ENCODE results near the gene MYT1.

MYT1 gene

GRCh38 chr20:64188682-64189529, 24.7 kb downstream of the MYT1 start:
- no peak for DNase-seq (ENCODE audit: low read depth in 2 of 3, low spot score in 2 of 3)

- DNase-seq (ENCODE audit: low read depth in 2 of 3, low spot score in 2 of 3) = no peak
These were observed 25.3 kb downstream of the MYT1 start for GRCh38 chr20:64189530-64189966.

- DNase-seq (ENCODE audit: low read depth in 2 of 3, low spot score in 2 of 3) = no peak
These were observed 25.7 kb downstream of the MYT1 start for GRCh38 chr20:64189986-64190385.

- no peak for DNase-seq (ENCODE audit: low read depth in 2 of 3, low spot score in 2 of 3)
These were observed 26.8 kb downstream of the MYT1 start for GRCh38 chr20:64191002-64191401.

GRCh38 chr20:64192406-64192805, 28.2 kb downstream of the MYT1 start:
- no peak for DNase-seq (ENCODE audit: low read depth in 2 of 3, low spot score in 2 of 3)

- DNase-seq (ENCODE audit: low read depth in 2 of 3, low spot score in 2 of 3) = no peak
These were observed 28.8 kb downstream of the MYT1 start for GRCh38 chr20:64193058-64193457.

- DNase-seq (ENCODE audit: low read depth in 2 of 3, low spot score in 2 of 3) = no peak
These were observed 30.0 kb downstream of the MYT1 start for GRCh38 chr20:64194269-64194668.

GRCh38 chr20:64196309-64196708, 32.1 kb downstream of the MYT1 start:
- DNase-seq (ENCODE audit: low read depth in 2 of 3, low spot score in 2 of 3) = no peak

GRCh38 chr20:64196847-64197306, 32.6 kb downstream of the MYT1 start:
- no peak for DNase-seq (ENCODE audit: low read depth in 2 of 3, low spot score in 2 of 3)

GRCh38 chr20:64198347-64198746, 34.1 kb downstream of the MYT1 start:
- DNase-seq (ENCODE audit: low read depth in 2 of 3, low spot score in 2 of 3) = no peak

GRCh38 chr20:64199395-64199794, 35.1 kb downstream of the MYT1 start:
- no peak for DNase-seq (ENCODE audit: low read depth in 2 of 3, low spot score in 2 of 3)

- DNase-seq (ENCODE audit: low read depth in 2 of 3, low spot score in 2 of 3) = no peak
These were observed 36.5 kb downstream of the MYT1 start for GRCh38 chr20:64200740-64201139.

- no peak for DNase-seq (ENCODE audit: low read depth in 2 of 3, low spot score in 2 of 3)
These were observed 37.4 kb downstream of the MYT1 start for GRCh38 chr20:64201653-64202052.

GRCh38 chr20:64203037-64203777, 39.0 kb downstream of the MYT1 start:
- DNase-seq (ENCODE audit: low read depth in 2 of 3, low spot score in 2 of 3) = no peak

- DNase-seq (ENCODE audit: low read depth in 2 of 3, low spot score in 2 of 3) = no peak
These were observed 41.4 kb downstream of the MYT1 start for GRCh38 chr20:64205611-64206026.

- DNase-seq (ENCODE audit: low read depth in 2 of 3, low spot score in 2 of 3) = no peak
These were observed 42.4 kb downstream of the MYT1 start for GRCh38 chr20:64206614-64207013.

GRCh38 chr20:64207641-64208590, 43.7 kb downstream of the MYT1 start:
- no peak for DNase-seq (ENCODE audit: low read depth in 2 of 3, low spot score in 2 of 3)

GRCh38 chr20:64209148-64209547, 44.9 kb downstream of the MYT1 start:
- DNase-seq (ENCODE audit: low read depth in 2 of 3, low spot score in 2 of 3) = no peak

- DNase-seq (ENCODE audit: low read depth in 2 of 3, low spot score in 2 of 3) = no peak
These were observed 46.6 kb downstream of the MYT1 start for GRCh38 chr20:64210656-64211369.

GRCh38 chr20:64211874-64212658, 47.8 kb downstream of the MYT1 start:
- no peak for DNase-seq (ENCODE audit: low read depth in 2 of 3, low spot score in 2 of 3)

Measured in activated CD8-positive, alpha-beta memory T cell treated with anti-CD3 and anti-CD28 coated beads for 48 hours (primary cell).